SU-DHL-6 (cell line): ENCODE measurements around the gene FIBP.

ENCODE experiments used
- CTCF ChIP-seq: fragments of 200-600 bp; sonication (generic); IDR thresholded peaks from one replicate; pipeline ENCODE4 v1.5.1; 2017; ENCODE audit warnings: antibody characterized with exemption, mild to moderate bottlenecking, low read length, moderate library complexity; ENCODE audit not compliant: insufficient read depth, poor library complexity, severe bottlenecking
- EZH2phosphoT487 ChIP-seq: fragments of 200-600 bp; sonication (generic), shearing (Covaris generic); conservative IDR thresholded peaks from 2 replicates; pipeline ENCODE4 v1.6.1; 2018; ENCODE audit warnings: mild to moderate bottlenecking, antibody characterized with exemption, low read length, moderate library complexity, mixed read lengths

- TF ChIP-seq CTCF (no peak), EZH2phosphoT487 (no peak)
Measured at GRCh38 chr11:65886826-65887722, 1.2 kb downstream of the FIBP start.
